HL-60/S4 (cell line): ENCODE measurements around the gene HIRA.

ENCODE experiments used
- in situ Hi-C: fragments of 300-500 bp; cut with MboI; formaldehyde crosslinking; loops from 2 replicates; pipeline ENCODE4 v1.14.3; 2022; ENCODE audit warnings: low sequenced_read_pairs

Gene HIRA

GRCh38 chr22:19419086-19419463, 12.5 kb downstream of the HIRA start:
- in situ Hi-C loops, result no loop called here

- in situ Hi-C loops, result no loop called here
Measured at GRCh38 chr22:19412923-19413322, 18.6 kb downstream of the HIRA start.

GRCh38 chr22:19412478-19412877, 19.1 kb downstream of the HIRA start:
- in situ Hi-C loops, result no loop called here

- in situ Hi-C loops, result no loop called here
Measured at GRCh38 chr22:19411690-19412045, 19.9 kb downstream of the HIRA start.

- in situ Hi-C loops, result no loop called here
Measured at GRCh38 chr22:19410941-19411689, 20.4 kb downstream of the HIRA start.

- in situ Hi-C loops, result no loop called here
Measured at GRCh38 chr22:19407649-19408606, 23.6 kb downstream of the HIRA start.

GRCh38 chr22:19406846-19407245, 24.7 kb downstream of the HIRA start:
- in situ Hi-C loops, result no loop called here

- in situ Hi-C loops, result no loop called here
Measured at GRCh38 chr22:19406281-19406811, 25.2 kb downstream of the HIRA start.

GRCh38 chr22:19405652-19406051, 25.9 kb downstream of the HIRA start:
- in situ Hi-C loops, result no loop called here

GRCh38 chr22:19405133-19405532, 26.4 kb downstream of the HIRA start:
- in situ Hi-C loops, result no loop called here

- in situ Hi-C loops, result no loop called here
Measured at GRCh38 chr22:19404676-19405075, 26.9 kb downstream of the HIRA start.

GRCh38 chr22:19402642-19403191, 28.8 kb downstream of the HIRA start:
- in situ Hi-C loops, result no loop called here

GRCh38 chr22:19401483-19401882, 30.1 kb downstream of the HIRA start:
- in situ Hi-C loops, result no loop called here

- in situ Hi-C loops, result no loop called here
Measured at GRCh38 chr22:19400881-19401280, 30.7 kb downstream of the HIRA start.

- in situ Hi-C loops, result no loop called here
Measured at GRCh38 chr22:19398652-19399051, 32.9 kb downstream of the HIRA start.

- in situ Hi-C loops, result no loop called here
Measured at GRCh38 chr22:19398206-19398605, 33.3 kb downstream of the HIRA start.

GRCh38 chr22:19397734-19398104, 33.8 kb downstream of the HIRA start:
- in situ Hi-C loops, result no loop called here

- in situ Hi-C loops, result no loop called here
Measured at GRCh38 chr22:19396934-19397733, 34.4 kb downstream of the HIRA start.

GRCh38 chr22:19396561-19396933, 35.0 kb downstream of the HIRA start:
- in situ Hi-C loops, result no loop called here

GRCh38 chr22:19395276-19395675, 36.3 kb downstream of the HIRA start:
- in situ Hi-C loops, result no loop called here
